HL-60/S4 treated with retinoic acid at 250 ng/mL for 4 days and 3 days (cell line): ENCODE results near the gene SPPL3.
"Not testable (repeated sequence)": the region's sequence is repeated elsewhere in the genome, so short reads cannot be mapped to it uniquely, and the experiment has no call there.

ENCODE experiments used
- in situ Hi-C: fragments of 300-500 bp; cut with MboI; formaldehyde crosslinking; loops from 2 replicates; pipeline ENCODE4 v1.7.0; 2022; ENCODE audit warnings: low sequenced_read_pairs

SPPL3 gene

GRCh38 chr12:120921637-120922036 is 17.5 kb upstream of the SPPL3 start:
- in situ Hi-C loops: no loop called here

- in situ Hi-C loops: no loop called here
Observed at GRCh38 chr12:120920178-120920577, 16.0 kb upstream of the SPPL3 start.

GRCh38 chr12:120917748-120918147 is 13.6 kb upstream of the SPPL3 start:
- in situ Hi-C loops: no loop called here

GRCh38 chr12:120916561-120916960 is 12.4 kb upstream of the SPPL3 start:
- in situ Hi-C loops: no loop called here

- in situ Hi-C loops: no loop called here
Observed at GRCh38 chr12:120914794-120915193, 10.6 kb upstream of the SPPL3 start.

- in situ Hi-C loops: no loop called here
Observed at GRCh38 chr12:120909633-120910298, 5.6 kb upstream of the SPPL3 start.

GRCh38 chr12:120905856-120906384 is 1.8 kb upstream of the SPPL3 start:
- in situ Hi-C loops: no loop called here

- in situ Hi-C loops: no loop called here
Observed at GRCh38 chr12:120903412-120904196, 554 bp downstream of the SPPL3 start.

- in situ Hi-C loops: no loop called here
Observed at GRCh38 chr12:120902846-120903411, 1.2 kb downstream of the SPPL3 start.

- in situ Hi-C loops: no loop called here
Observed at GRCh38 chr12:120901818-120902217, 2.3 kb downstream of the SPPL3 start.

- in situ Hi-C loops: not testable (repeated sequence)
Observed at GRCh38 chr12:120901101-120901500, 3.1 kb downstream of the SPPL3 start.

- in situ Hi-C loops: no loop called here
Observed at GRCh38 chr12:120895532-120895931, 8.6 kb downstream of the SPPL3 start.

- in situ Hi-C loops: no loop called here
Observed at GRCh38 chr12:120892265-120892664, 11.9 kb downstream of the SPPL3 start.

GRCh38 chr12:120890963-120891362 is 13.2 kb downstream of the SPPL3 start:
- in situ Hi-C loops: no loop called here

- in situ Hi-C loops: no loop called here
Observed at GRCh38 chr12:120887253-120888043, 16.7 kb downstream of the SPPL3 start.

GRCh38 chr12:120886199-120887018 is 17.7 kb downstream of the SPPL3 start:
- in situ Hi-C loops: no loop called here

GRCh38 chr12:120885521-120885920 is 18.6 kb downstream of the SPPL3 start:
- in situ Hi-C loops: no loop called here

GRCh38 chr12:120884644-120885043 is 19.5 kb downstream of the SPPL3 start:
- in situ Hi-C loops: no loop called here

- in situ Hi-C loops: no loop called here
Observed at GRCh38 chr12:120882055-120882555, 22.1 kb downstream of the SPPL3 start.

GRCh38 chr12:120879718-120880300 is 24.3 kb downstream of the SPPL3 start:
- in situ Hi-C loops: no loop called here
